ENCODE data around the gene CMIP. TPM values are rescaled to one million over a fixed set of nuclear protein-coding genes. Genes with fewer than 3 reads are reported as not detected.

The CMIP gene
- polyA plus RNA-seq, 1 experiment = 2.7 TPM

DNA sequence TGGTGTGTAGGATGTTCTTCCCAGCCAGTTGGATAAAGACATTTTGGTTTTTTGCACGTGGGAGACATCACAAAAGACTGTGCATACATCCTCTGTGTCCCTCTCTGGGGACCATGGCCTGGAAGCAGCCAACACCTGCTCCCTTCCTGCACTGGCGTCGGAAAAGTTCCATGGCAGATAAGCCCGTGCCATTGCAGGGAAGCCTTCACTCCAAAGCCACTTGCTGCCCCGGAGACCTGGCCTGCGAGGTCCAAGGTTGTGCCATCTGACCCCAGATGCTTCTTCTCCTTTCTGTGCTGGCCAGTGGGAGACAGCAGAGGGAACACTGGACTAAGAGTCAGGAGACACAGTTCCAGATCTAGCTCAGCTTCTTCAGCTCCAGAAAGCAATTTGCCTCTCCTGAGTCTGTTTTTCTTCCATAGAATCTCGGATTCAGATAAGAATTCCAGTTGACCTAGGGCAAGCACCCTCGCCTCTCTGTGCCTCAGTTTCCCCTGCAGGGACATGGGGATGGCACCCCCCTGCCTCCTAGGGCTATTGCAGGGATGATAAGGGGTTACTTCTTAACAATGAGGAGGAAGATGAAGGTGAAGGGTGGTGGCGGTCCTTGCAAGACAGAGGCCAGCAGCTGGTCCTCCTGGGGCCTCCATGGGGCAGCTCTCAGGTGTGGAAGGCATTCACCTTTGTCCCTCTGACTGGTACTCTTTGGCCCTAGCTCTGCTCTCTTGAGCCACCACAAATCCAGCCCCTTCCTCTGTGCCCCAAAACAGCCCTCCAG, 134.2 kb downstream of the CMIP start:
- TF ChIP-seq, protein P1, sequence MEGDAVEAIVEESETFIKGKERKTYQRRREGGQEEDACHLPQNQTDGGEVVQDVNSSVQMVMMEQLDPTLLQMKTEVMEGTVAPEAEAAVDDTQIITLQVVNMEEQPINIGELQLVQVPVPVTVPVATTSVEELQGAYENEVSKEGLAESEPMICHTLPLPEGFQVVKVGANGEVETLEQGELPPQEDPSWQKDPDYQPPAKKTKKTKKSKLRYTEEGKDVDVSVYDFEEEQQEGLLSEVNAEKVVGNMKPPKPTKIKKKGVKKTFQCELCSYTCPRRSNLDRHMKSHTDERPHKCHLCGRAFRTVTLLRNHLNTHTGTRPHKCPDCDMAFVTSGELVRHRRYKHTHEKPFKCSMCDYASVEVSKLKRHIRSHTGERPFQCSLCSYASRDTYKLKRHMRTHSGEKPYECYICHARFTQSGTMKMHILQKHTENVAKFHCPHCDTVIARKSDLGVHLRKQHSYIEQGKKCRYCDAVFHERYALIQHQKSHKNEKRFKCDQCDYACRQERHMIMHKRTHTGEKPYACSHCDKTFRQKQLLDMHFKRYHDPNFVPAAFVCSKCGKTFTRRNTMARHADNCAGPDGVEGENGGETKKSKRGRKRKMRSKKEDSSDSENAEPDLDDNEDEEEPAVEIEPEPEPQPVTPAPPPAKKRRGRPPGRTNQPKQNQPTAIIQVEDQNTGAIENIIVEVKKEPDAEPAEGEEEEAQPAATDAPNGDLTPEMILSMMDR (IDR thresholded peaks at IDR 0.05; ENCODE audit: low read depth, low read length) = no peak
- Histone ChIP-seq H3K27ac (ENCODE audit: low read depth, low read length) (no peak overlapping the region), H3K27me3 (ENCODE audit: control insufficient read depth, insufficient read depth, low read length) (no peaks in the 10 kb centered on the region), H3K9me3 (ENCODE audit: control insufficient read depth, insufficient read depth, low read length) (no peaks in the 10 kb centered on the region), H3K4me3 (ENCODE audit: low read depth, low read length) (no peak overlapping the region)
- POLR2A ChIA-PET = no interaction called here
- CTCF ChIA-PET = no interaction called here
- no peak for DNase-seq (ENCODE audit: low read depth, low spot score)

DNA sequence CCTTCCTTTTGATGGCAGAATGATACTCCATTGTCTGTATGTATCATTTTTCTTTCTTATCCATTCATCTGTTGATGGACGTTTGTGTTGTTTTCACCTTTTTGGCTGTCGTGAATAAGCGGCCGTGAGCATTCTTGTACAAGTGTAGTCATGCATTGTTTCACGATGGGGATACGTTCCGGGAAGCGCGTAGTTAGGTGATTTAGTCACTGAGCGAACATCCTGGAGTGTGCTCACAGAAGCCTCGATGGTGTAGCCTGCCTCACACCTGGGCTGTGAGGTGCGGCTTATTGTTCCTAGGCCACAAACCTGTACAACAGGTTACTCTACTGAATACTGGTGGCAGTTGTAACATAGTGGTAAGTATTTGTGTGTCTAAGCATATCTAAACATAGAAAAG, 136.5 kb downstream of the CMIP start:
- POLR2A ChIA-PET = no interaction called here
- TF ChIP-seq, protein P1 (IDR thresholded peaks at IDR 0.05; ENCODE audit: low read depth, low read length) = no peak
- CTCF ChIA-PET = no interaction called here

DNA sequence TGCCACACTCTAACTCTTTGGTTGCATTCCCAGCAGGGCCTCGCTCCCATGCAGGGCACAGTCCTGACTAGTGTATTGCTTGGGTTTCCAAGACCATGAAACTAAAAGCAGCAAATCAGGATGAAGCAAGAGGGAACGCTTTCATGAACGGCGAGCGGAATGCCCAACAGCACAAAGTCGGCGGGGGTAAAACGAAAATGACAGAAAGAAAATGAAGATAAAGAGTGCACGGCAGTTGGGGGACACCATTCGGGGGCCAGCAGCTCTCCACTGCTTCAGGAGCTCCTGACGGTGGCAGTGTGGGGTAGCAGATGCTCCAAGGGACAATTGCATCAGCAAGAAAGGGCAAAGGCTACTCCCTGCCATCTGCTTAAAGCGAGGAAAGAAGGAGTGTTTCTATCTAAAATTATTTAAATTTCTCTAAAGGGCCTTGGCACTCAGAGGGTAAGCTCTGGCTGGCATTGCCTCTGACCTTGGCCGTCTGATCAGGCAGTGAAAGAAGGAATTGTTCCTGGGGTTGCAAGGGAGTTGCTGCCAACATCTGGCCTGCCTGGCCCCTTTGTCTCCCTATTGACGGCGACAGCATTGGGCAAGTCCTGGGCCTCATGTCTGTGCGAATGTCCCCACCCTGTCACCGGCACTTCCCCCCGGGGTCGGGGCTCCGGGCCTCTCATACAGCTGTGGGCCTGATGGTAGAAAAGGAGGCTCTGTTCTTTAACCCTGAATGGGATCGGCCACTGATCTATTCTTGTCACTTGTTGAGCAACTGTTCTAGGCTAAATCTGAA, 138.2 kb downstream of the CMIP start:
- H3K9me3 ChIP-seq (ENCODE audit: control insufficient read depth, insufficient read depth, low read length) = no peaks in the 10 kb centered on the region
- POLR2A ChIA-PET = no interaction called here
- H3K27ac ChIP-seq (ENCODE audit: low read depth, low read length) = no peak overlapping the region
- CTCF ChIA-PET = no interaction called here
- TF ChIP-seq, protein P1 (IDR thresholded peaks at IDR 0.05; ENCODE audit: low read depth, low read length) = no peak
- DNase-seq (ENCODE audit: low read depth, low spot score) = no peak
- H3K4me3 ChIP-seq (ENCODE audit: low read depth, low read length) = no peak overlapping the region
- no peaks in the 10 kb centered on the region for H3K27me3 ChIP-seq (ENCODE audit: control insufficient read depth, insufficient read depth, low read length)

More for the DNA sequence above, 136.5 kb downstream of the CMIP start:
- Histone ChIP-seq H3K27me3 (ENCODE audit: control insufficient read depth, insufficient read depth, low read length) (no peaks in the 10 kb centered on the region), H3K4me3 (ENCODE audit: low read depth, low read length) (no peak overlapping the region), H3K9me3 (ENCODE audit: control insufficient read depth, insufficient read depth, low read length) (no peaks in the 10 kb centered on the region), H3K27ac (ENCODE audit: low read depth, low read length) (no peak overlapping the region)
- no peak for DNase-seq (ENCODE audit: low read depth, low spot score)

DNA sequence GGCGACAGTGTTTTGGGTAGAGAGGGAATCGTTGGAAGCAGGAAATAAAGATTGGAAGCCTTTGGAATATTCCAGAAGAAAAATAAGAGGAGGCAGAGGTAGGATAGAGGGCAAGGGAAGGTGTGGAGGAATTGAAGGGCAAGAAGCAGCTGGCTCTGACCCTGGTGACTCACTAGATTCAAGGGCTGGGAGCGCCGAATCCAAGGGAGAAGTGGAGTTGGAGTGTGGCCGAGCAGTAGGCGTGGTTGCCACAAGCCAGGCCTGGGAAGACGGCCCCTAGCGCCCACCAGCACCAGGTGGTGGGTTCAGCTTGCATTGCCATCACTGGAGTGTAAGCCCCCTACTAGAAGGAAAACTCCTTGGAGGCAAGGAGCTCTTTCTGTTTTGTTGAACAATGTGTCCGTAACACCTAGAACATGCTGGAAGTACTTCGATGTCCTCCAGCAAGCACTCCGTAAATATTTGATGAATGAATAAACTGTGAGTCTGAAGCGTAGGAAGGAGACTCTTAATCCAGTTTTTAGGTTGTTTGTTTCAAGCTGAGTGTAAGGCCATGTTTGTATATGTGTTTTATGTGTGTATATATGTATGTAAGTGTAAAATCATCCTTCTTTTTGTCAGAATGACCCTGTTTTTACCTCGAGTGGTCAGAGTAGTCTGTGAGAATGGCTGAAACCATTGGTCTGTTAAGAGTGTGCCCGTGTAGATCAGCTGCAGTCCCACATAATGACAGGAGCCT, 139.5 kb downstream of the CMIP start:
- H3K27ac ChIP-seq (ENCODE audit: low read depth, low read length) = peak overlapping the region; percentile 77
- peak; percentile 58 for DNase-seq (ENCODE audit: low read depth, low spot score)
- H3K9me3 ChIP-seq (ENCODE audit: control insufficient read depth, insufficient read depth, low read length) = no peaks in the 10 kb centered on the region
- ChIA-PET POLR2A (interaction anchor here (0.9 to 1.6 kb wide), 4 partner anchors 16 to 128 kb away, joined by 3 to 8 read pairs (median 3); no protein-coding TSS in a partner anchor), CTCF (interaction anchor here (0.6 kb wide), 1 partner anchor 181 kb away, joined by 3 read pairs; no protein-coding TSS in a partner anchor)
- H3K4me3 ChIP-seq (ENCODE audit: low read depth, low read length) = peak overlapping the region; percentile 32
- TF ChIP-seq, protein P1 (IDR thresholded peaks at IDR 0.05; ENCODE audit: low read depth, low read length) = no peak
- H3K27me3 ChIP-seq (ENCODE audit: control insufficient read depth, insufficient read depth, low read length) = no peaks in the 10 kb centered on the region
